GM21619 (cell line): ENCODE measurements around the gene SLC7A9.
"Not testable (repeated sequence)": the region's sequence is repeated elsewhere in the genome, so short reads cannot be mapped to it uniquely, and the experiment has no call there.

Source experiments
- ATAC-seq: cut with Tn5 transposase; IDR thresholded peaks from one replicate; pipeline ENCODE4 v1.9.1; 2021; ENCODE audit not compliant: unreplicated experiment

Gene SLC7A9

GRCh38 chr19:32885255-32885654, 15.7 kb upstream of the SLC7A9 start:
- not testable (repeated sequence) for ATAC-seq

GRCh38 chr19:32881766-32882165, 12.2 kb upstream of the SLC7A9 start:
- ATAC-seq, result no peak

GRCh38 chr19:32880622-32881021, 11.1 kb upstream of the SLC7A9 start:
- no peak for ATAC-seq

GRCh38 chr19:32879741-32880140, 10.2 kb upstream of the SLC7A9 start:
- no peak for ATAC-seq

GRCh38 chr19:32878988-32879387, 9.4 kb upstream of the SLC7A9 start:
- ATAC-seq, result no peak

- ATAC-seq, result no peak
Measured at GRCh38 chr19:32877977-32878745, 8.6 kb upstream of the SLC7A9 start.

GRCh38 chr19:32877323-32877912, 7.9 kb upstream of the SLC7A9 start:
- ATAC-seq, result no peak

- ATAC-seq, result no peak
Measured at GRCh38 chr19:32876919-32877285, 7.3 kb upstream of the SLC7A9 start.

GRCh38 chr19:32876236-32876918, 6.8 kb upstream of the SLC7A9 start:
- ATAC-seq, result no peak

GRCh38 chr19:32875428-32875827, 5.9 kb upstream of the SLC7A9 start:
- ATAC-seq, result no peak

- ATAC-seq, result no peak
Measured at GRCh38 chr19:32874605-32875004, 5.0 kb upstream of the SLC7A9 start.

- ATAC-seq, result no peak
Measured at GRCh38 chr19:32873247-32873959, 3.8 kb upstream of the SLC7A9 start.

GRCh38 chr19:32872391-32872790, 2.8 kb upstream of the SLC7A9 start:
- no peak for ATAC-seq

- ATAC-seq, result no peak
Measured at GRCh38 chr19:32870981-32871451, 1.4 kb upstream of the SLC7A9 start.

- ATAC-seq, result no peak
Measured at GRCh38 chr19:32869966-32870573, 503 bp upstream of the SLC7A9 start.

- no peak for ATAC-seq
Measured at GRCh38 chr19:32868206-32868950, 1.2 kb downstream of the SLC7A9 start.

- not testable (repeated sequence) for ATAC-seq
Measured at GRCh38 chr19:32867436-32867835, 2.1 kb downstream of the SLC7A9 start.

GRCh38 chr19:32866564-32867265, 2.9 kb downstream of the SLC7A9 start:
- no peak for ATAC-seq

- no peak for ATAC-seq
Measured at GRCh38 chr19:32866061-32866460, 3.5 kb downstream of the SLC7A9 start.

- ATAC-seq, result no peak
Measured at GRCh38 chr19:32865326-32865725, 4.2 kb downstream of the SLC7A9 start.
